ENCODE data around the gene CIZ1.
"Not testable (repeated sequence)": the region's sequence is repeated elsewhere in the genome, so short reads cannot be mapped to it uniquely, and the experiment has no call there.

The CIZ1 gene

GRCh38 chr9:128144239-128145181 lies 46.9 kb downstream of the CIZ1 start:
- no peak for DNase-seq

GRCh38 chr9:128143525-128144238 lies 47.7 kb downstream of the CIZ1 start:
- DNase-seq: no peak

GRCh38 chr9:128142596-128142995 lies 48.8 kb downstream of the CIZ1 start:
- DNase-seq: no peak

GRCh38 chr9:128142061-128142460 lies 49.3 kb downstream of the CIZ1 start:
- no peak for DNase-seq

- DNase-seq: no peak
Observed at GRCh38 chr9:128141604-128142003, 49.8 kb downstream of the CIZ1 start.

GRCh38 chr9:128139621-128140020 lies 51.8 kb downstream of the CIZ1 start:
- DNase-seq: no peak

GRCh38 chr9:128138001-128138400 lies 53.4 kb downstream of the CIZ1 start:
- DNase-seq: no peak

GRCh38 chr9:128136816-128137793 lies 54.3 kb downstream of the CIZ1 start:
- DNase-seq: no peak

- DNase-seq: not testable (repeated sequence)
Observed at GRCh38 chr9:128135561-128135960, 55.8 kb downstream of the CIZ1 start.

- DNase-seq: not testable (repeated sequence)
Observed at GRCh38 chr9:128132139-128132538, 59.2 kb downstream of the CIZ1 start.

GRCh38 chr9:128131346-128131745 lies 60.0 kb downstream of the CIZ1 start:
- not testable (repeated sequence) for DNase-seq

GRCh38 chr9:128130651-128131050 lies 60.7 kb downstream of the CIZ1 start:
- DNase-seq: not testable (repeated sequence)

GRCh38 chr9:128129976-128130590 lies 61.3 kb downstream of the CIZ1 start:
- DNase-seq: peak; percentile 68

GRCh38 chr9:128128836-128129590 lies 62.4 kb downstream of the CIZ1 start:
- no peak for DNase-seq

- peak; percentile 85 for DNase-seq
Observed at GRCh38 chr9:128127990-128128835, 63.2 kb downstream of the CIZ1 start.

GRCh38 chr9:128127568-128127989 lies 63.8 kb downstream of the CIZ1 start, which contains the start of gene PTGES2:
Gene PTGES2, minus strand, starts transcription at chr9:128127729. Its CDS starts 12 bp downstream, at chr9:128127717.
- peak; percentile 85 for DNase-seq

GRCh38 chr9:128125580-128126354 lies 65.6 kb downstream of the CIZ1 start:
- no peak for DNase-seq

GRCh38 chr9:128124873-128125579 lies 66.3 kb downstream of the CIZ1 start:
- peak; percentile 44 for DNase-seq

- no peak for DNase-seq
Observed at GRCh38 chr9:128124451-128124850, 66.9 kb downstream of the CIZ1 start.

Data from activated naive CD4-positive, alpha-beta T cell treated with Interleukin-2 at 50 U/mL for 16 hours (primary cell).